Measurements from ENCODE around the gene CMSS1. TPM values are rescaled to one million over a fixed set of nuclear protein-coding genes. Genes with fewer than 3 reads are reported as not detected.

Gene CMSS1
- total and polyA plus RNA-seq, 2 of the 13 experiments (the other 11 are each of a cell fraction or from before 2014, with no cell fraction given) = 6.4 to 48.7 TPM

- TF ChIP-seq ZSCAN9 (CRISPR knock-in tag; IDR thresholded peaks at IDR 0.05; ENCODE audit: borderline replicate concordance) (peak; percentile 45; the same call in 1 of the 2 replicates), NR3C1 (CRISPR knock-in tag; IDR thresholded peaks at IDR 0.05) (no peak), ZNF441 (CRISPR knock-in tag; IDR thresholded peaks at IDR 0.05; ENCODE audit: borderline replicate concordance) (no peak), YEATS4 (CRISPR knock-in tag; IDR thresholded peaks at IDR 0.05; ENCODE audit: borderline replicate concordance) (0 out of 2 replicates have a peak, but pooled peaks have one; percentile 35), EEA1 (CRISPR knock-in tag; IDR thresholded peaks at IDR 0.05; ENCODE audit: borderline replicate concordance) (no peak), MED1 (CRISPR knock-in tag; IDR thresholded peaks at IDR 0.05) (peak; percentile 100), ZNF180 (CRISPR knock-in tag; IDR thresholded peaks at IDR 0.05; ENCODE audit: borderline replicate concordance, low read depth) (no peak), KLF9 (CRISPR knock-in tag; IDR thresholded peaks at IDR 0.05; ENCODE audit: low read depth) (peak; percentile 62; the same call in 1 of the 2 replicates), ARID4A (CRISPR knock-in tag; IDR thresholded peaks at IDR 0.05; ENCODE audit: borderline replicate concordance) (no peak), ZSCAN21 (CRISPR knock-in tag; IDR thresholded peaks at IDR 0.05; ENCODE audit: borderline replicate concordance) (no peak), MIXL1 (CRISPR knock-in tag; IDR thresholded peaks at IDR 0.05) (peak; percentile 87), ZNF484 (CRISPR knock-in tag; IDR thresholded peaks at IDR 0.05; ENCODE audit: borderline replicate concordance, low read depth) (no peak), ZNF660 (CRISPR knock-in tag; IDR thresholded peaks at IDR 0.05; ENCODE audit: borderline replicate concordance, low read depth) (no peak)
- TF ChIP-seq, protein P1, sequence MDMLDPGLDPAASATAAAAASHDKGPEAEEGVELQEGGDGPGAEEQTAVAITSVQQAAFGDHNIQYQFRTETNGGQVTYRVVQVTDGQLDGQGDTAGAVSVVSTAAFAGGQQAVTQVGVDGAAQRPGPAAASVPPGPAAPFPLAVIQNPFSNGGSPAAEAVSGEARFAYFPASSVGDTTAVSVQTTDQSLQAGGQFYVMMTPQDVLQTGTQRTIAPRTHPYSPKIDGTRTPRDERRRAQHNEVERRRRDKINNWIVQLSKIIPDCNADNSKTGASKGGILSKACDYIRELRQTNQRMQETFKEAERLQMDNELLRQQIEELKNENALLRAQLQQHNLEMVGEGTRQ (IDR thresholded peaks at IDR 0.05; ENCODE audit: low read depth, low read length) = no peak
- TF ChIP-seq, protein P1 (CRISPR knock-in tag; IDR thresholded peaks at IDR 0.05; ENCODE audit: borderline replicate concordance) = no peak
- TF ChIP-seq, protein P2, sequence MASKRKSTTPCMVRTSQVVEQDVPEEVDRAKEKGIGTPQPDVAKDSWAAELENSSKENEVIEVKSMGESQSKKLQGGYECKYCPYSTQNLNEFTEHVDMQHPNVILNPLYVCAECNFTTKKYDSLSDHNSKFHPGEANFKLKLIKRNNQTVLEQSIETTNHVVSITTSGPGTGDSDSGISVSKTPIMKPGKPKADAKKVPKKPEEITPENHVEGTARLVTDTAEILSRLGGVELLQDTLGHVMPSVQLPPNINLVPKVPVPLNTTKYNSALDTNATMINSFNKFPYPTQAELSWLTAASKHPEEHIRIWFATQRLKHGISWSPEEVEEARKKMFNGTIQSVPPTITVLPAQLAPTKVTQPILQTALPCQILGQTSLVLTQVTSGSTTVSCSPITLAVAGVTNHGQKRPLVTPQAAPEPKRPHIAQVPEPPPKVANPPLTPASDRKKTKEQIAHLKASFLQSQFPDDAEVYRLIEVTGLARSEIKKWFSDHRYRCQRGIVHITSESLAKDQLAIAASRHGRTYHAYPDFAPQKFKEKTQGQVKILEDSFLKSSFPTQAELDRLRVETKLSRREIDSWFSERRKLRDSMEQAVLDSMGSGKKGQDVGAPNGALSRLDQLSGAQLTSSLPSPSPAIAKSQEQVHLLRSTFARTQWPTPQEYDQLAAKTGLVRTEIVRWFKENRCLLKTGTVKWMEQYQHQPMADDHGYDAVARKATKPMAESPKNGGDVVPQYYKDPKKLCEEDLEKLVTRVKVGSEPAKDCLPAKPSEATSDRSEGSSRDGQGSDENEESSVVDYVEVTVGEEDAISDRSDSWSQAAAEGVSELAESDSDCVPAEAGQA (IDR thresholded peaks at IDR 0.05; ENCODE audit: low read depth) = no peak
- TF ChIP-seq, protein P2 (CRISPR knock-in tag; IDR thresholded peaks at IDR 0.05; ENCODE audit: borderline replicate concordance) = no peak
- TF ChIP-seq, protein P3, sequence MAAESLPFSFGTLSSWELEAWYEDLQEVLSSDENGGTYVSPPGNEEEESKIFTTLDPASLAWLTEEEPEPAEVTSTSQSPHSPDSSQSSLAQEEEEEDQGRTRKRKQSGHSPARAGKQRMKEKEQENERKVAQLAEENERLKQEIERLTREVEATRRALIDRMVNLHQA (CRISPR knock-in tag; IDR thresholded peaks at IDR 0.05) = no peak
Observed at GRCh38 chr3:100063929-100064461, 246.3 kb downstream of the CMSS1 start (continued).

Data from HepG2 (cell line).